Body of pancreas (tissue), 4 donors: ENCODE results near the gene HOXC11.

Experiments used
- POLR2A ChIP-seq, 3 donors: fragments of 450-650 bp; IDR thresholded peaks; one replicate each; pipeline ENCODE4 v1.6.1; 2016; ENCODE audit warnings: antibody characterized with exemption in 3 of 3, mild to moderate bottlenecking in 2 of 3
- TF ChIP-seq, protein P1 (sequence below), 7 experiments: fragments of 450-650 bp in 4 of 7; fragments of 200-600 bp in 3 of 7; sonication (generic) in 3 of 7; IDR thresholded peaks; one replicate each; pipeline ENCODE4 v1.5.1; 2016 to 2019; ENCODE audit warnings: antibody characterized with exemption in 7 of 7

DNA sequence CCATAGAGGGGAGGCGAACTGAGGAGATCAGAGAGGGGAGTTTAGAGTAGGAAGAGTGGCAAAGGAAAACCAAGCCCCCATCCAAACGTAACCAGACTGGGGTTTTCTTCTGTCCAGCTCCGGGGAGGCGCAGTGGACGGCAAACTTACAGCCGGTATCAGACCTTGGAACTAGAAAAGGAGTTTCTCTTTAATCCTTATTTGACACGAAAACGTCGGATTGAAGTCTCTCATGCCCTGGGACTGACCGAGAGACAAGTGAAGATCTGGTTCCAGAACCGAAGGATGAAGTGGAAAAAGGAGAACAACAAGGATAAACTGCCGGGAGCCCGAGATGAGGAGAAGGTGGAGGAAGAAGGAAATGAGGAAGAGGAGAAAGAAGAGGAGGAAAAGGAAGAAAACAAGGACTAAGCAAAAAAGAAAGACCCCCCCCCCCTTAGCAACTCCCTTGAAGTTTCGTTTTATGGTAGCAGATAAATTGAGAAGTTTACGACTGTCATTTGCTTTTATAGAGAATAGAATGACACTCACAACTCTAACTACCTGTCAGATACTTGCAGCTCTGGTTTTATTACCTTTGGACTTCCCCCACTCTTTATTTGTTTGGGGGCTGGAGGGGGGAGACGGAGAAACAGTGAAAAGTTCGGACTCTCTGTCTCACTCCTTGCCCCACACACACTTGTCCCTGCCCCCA lies 38.2 kb downstream of the HOXC11 start:
- no peak for TF ChIP-seq POLR2A (IDR thresholded peaks at IDR 0.05)
- TF ChIP-seq, protein P1, sequence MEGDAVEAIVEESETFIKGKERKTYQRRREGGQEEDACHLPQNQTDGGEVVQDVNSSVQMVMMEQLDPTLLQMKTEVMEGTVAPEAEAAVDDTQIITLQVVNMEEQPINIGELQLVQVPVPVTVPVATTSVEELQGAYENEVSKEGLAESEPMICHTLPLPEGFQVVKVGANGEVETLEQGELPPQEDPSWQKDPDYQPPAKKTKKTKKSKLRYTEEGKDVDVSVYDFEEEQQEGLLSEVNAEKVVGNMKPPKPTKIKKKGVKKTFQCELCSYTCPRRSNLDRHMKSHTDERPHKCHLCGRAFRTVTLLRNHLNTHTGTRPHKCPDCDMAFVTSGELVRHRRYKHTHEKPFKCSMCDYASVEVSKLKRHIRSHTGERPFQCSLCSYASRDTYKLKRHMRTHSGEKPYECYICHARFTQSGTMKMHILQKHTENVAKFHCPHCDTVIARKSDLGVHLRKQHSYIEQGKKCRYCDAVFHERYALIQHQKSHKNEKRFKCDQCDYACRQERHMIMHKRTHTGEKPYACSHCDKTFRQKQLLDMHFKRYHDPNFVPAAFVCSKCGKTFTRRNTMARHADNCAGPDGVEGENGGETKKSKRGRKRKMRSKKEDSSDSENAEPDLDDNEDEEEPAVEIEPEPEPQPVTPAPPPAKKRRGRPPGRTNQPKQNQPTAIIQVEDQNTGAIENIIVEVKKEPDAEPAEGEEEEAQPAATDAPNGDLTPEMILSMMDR (IDR thresholded peaks at IDR 0.05): no peak
